NB4 (cell line): ENCODE measurements around the gene PANK4.

Source experiments
- MYC ChIP-seq: IDR thresholded peaks from 2 replicates; pipeline ENCODE4 v1.6.1; 2011; ENCODE audit warnings: low read depth, low read length
- TF ChIP-seq, protein P1 (sequence below): IDR thresholded peaks from 2 replicates; pipeline ENCODE4 v1.6.1; 2011; ENCODE audit warnings: low read depth, low read length
- TF ChIP-seq, protein P2 (sequence below): IDR thresholded peaks from one replicate; pipeline ENCODE4 v1.5.1; 2012; ENCODE audit warnings: low read depth, low read length

DNA sequence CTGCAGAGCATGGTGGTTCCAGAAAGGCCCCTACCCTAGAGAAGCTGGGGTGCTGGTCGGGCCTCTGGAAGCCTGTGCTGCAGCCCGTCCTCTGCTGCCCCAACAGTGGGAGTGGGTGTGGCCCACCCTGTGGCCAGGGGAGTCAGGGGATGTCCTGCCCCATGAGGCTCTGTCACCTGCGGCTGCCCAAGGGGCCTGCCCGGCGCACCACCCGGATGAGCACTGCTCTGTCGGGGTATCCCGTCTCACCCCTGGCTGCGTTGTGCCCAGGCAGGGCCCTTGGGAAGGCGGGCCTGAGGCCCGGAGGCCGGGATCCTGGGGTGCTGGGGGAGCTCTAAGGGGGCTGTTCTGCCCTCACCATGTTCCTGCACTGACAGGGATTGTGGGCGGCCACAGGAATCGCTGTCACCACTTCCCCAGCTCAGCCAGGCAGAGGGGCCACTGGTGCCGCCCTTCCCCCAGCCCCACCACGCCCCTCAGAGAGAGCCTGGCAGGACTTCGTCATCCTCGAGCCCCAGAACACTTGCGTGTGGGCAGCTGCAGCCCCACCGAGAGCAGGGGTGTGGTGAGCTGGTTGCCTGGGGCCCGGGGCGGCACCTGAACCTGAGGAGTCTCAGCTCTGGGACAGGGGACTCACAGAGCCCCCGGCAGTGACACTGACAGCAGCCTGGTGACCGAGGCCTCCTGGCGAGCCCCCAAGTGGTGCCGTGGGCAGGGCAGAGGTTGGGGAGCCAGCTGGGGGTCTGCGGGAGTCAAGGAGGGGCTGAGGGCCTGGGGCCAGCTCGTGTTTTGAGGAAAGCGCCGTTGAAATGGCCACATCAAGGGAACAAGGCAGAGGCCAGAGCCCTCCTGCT is 20.2 kb downstream of the PANK4 start:
- TF ChIP-seq MYC = no peak
- TF ChIP-seq, protein P1, sequence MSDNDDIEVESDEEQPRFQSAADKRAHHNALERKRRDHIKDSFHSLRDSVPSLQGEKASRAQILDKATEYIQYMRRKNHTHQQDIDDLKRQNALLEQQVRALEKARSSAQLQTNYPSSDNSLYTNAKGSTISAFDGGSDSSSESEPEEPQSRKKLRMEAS = no peak
- TF ChIP-seq, protein P2, sequence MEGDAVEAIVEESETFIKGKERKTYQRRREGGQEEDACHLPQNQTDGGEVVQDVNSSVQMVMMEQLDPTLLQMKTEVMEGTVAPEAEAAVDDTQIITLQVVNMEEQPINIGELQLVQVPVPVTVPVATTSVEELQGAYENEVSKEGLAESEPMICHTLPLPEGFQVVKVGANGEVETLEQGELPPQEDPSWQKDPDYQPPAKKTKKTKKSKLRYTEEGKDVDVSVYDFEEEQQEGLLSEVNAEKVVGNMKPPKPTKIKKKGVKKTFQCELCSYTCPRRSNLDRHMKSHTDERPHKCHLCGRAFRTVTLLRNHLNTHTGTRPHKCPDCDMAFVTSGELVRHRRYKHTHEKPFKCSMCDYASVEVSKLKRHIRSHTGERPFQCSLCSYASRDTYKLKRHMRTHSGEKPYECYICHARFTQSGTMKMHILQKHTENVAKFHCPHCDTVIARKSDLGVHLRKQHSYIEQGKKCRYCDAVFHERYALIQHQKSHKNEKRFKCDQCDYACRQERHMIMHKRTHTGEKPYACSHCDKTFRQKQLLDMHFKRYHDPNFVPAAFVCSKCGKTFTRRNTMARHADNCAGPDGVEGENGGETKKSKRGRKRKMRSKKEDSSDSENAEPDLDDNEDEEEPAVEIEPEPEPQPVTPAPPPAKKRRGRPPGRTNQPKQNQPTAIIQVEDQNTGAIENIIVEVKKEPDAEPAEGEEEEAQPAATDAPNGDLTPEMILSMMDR = no peak
